ENCODE data around the gene LIN7B.

LIN7B gene

GRCh38 chr19:49133621-49134454 lies 19.7 kb downstream of the LIN7B start:
- H3K79me2 ChIP-seq (ENCODE audit: control insufficient read depth, low read length), result no peaks in the 10 kb centered on the region
- no peaks in the 10 kb centered on the region for H3K27me3 ChIP-seq (ENCODE audit: control insufficient read depth, low read length)
- no peak overlapping the region for H3K27ac ChIP-seq (ENCODE audit: low read depth, low read length)
- no peak overlapping the region for H3K4me2 ChIP-seq (ENCODE audit: low read length)
- H3K9me3 ChIP-seq (ENCODE audit: control insufficient read depth, insufficient read depth, low read length), result no peaks in the 10 kb centered on the region
- no peaks in the 10 kb centered on the region for H3K9me2 ChIP-seq (replicated peaks; ENCODE audit: control insufficient read depth, low read length)
- 0 out of 2 replicates have a peak, but pooled peaks cover 3% of the 10 kb centered on the region for H3F3A ChIP-seq (ENCODE audit: control insufficient read depth, insufficient read depth)
- no peaks in the 10 kb centered on the region for H4K20me1 ChIP-seq (ENCODE audit: control insufficient read depth, insufficient read depth, low read depth, low read length)
- H3K36me3 ChIP-seq (ENCODE audit: control insufficient read depth, low read length), result no peaks in the 10 kb centered on the region
- H3K4me3 ChIP-seq (ENCODE audit: low read length), result no peak overlapping the region
- TF ChIP-seq EZH2phosphoT487 (IDR thresholded peaks at IDR 0.05; ENCODE audit: borderline replicate concordance, low read length), result no peak
- no peak for TF ChIP-seq CTCF (IDR thresholded peaks at IDR 0.05; ENCODE audit: low read depth, low read length, poor library complexity, severe bottlenecking)
- peaks cover 6% of the 10 kb centered on the region for H3K4me1 ChIP-seq (ENCODE audit: control insufficient read depth, low read length)

- H4K20me1 ChIP-seq (ENCODE audit: control insufficient read depth, insufficient read depth, low read depth, low read length), result no peaks in the 10 kb centered on the region
- peaks cover 3% of the 10 kb centered on the region; the same call in 1 of the 2 replicates for H3K4me1 ChIP-seq (ENCODE audit: control insufficient read depth, low read length)
- TF ChIP-seq EZH2phosphoT487 (IDR thresholded peaks at IDR 0.05; ENCODE audit: borderline replicate concordance, low read length) (no peak), CTCF (IDR thresholded peaks at IDR 0.05; ENCODE audit: low read depth, low read length, poor library complexity, severe bottlenecking) (no peak)
- H3F3A ChIP-seq (ENCODE audit: control insufficient read depth, insufficient read depth), result 0 out of 2 replicates have a peak, but pooled peaks cover 3% of the 10 kb centered on the region
- no peak overlapping the region for H3K4me2 ChIP-seq (ENCODE audit: low read length)
- H3K27me3 ChIP-seq (ENCODE audit: control insufficient read depth, low read length), result no peaks in the 10 kb centered on the region
- no peaks in the 10 kb centered on the region for H3K79me2 ChIP-seq (ENCODE audit: control insufficient read depth, low read length)
- no peak overlapping the region for H3K27ac ChIP-seq (ENCODE audit: low read depth, low read length)
- no peaks in the 10 kb centered on the region for H3K36me3 ChIP-seq (ENCODE audit: control insufficient read depth, low read length)
- H3K9me3 ChIP-seq (ENCODE audit: control insufficient read depth, insufficient read depth, low read length), result no peaks in the 10 kb centered on the region
- H3K9me2 ChIP-seq (replicated peaks; ENCODE audit: control insufficient read depth, low read length), result no peaks in the 10 kb centered on the region
- no peak overlapping the region for H3K4me3 ChIP-seq (ENCODE audit: low read length)
Observed at GRCh38 chr19:49135686-49136085, 21.5 kb downstream of the LIN7B start.

- TF ChIP-seq EZH2phosphoT487 (IDR thresholded peaks at IDR 0.05; ENCODE audit: borderline replicate concordance, low read length), result no peak
- no peak for TF ChIP-seq CTCF (IDR thresholded peaks at IDR 0.05; ENCODE audit: low read depth, low read length, poor library complexity, severe bottlenecking)
- H3K4me2 ChIP-seq (ENCODE audit: low read length), result no peak overlapping the region
- no peaks in the 10 kb centered on the region for H3K27me3 ChIP-seq (ENCODE audit: control insufficient read depth, low read length)
- no peaks in the 10 kb centered on the region for H3K9me2 ChIP-seq (replicated peaks; ENCODE audit: control insufficient read depth, low read length)
- H3F3A ChIP-seq (ENCODE audit: control insufficient read depth, insufficient read depth), result 0 out of 2 replicates have a peak, but pooled peaks cover 3% of the 10 kb centered on the region
- H3K9me3 ChIP-seq (ENCODE audit: control insufficient read depth, insufficient read depth, low read length), result no peaks in the 10 kb centered on the region
- H3K27ac ChIP-seq (ENCODE audit: low read depth, low read length), result no peak overlapping the region
- H3K36me3 ChIP-seq (ENCODE audit: control insufficient read depth, low read length), result no peaks in the 10 kb centered on the region
- H3K4me1 ChIP-seq (ENCODE audit: control insufficient read depth, low read length), result peaks cover 3% of the 10 kb centered on the region; the same call in 1 of the 2 replicates
- no peaks in the 10 kb centered on the region for H3K79me2 ChIP-seq (ENCODE audit: control insufficient read depth, low read length)
- no peak overlapping the region for H3K4me3 ChIP-seq (ENCODE audit: low read length)
- H4K20me1 ChIP-seq (ENCODE audit: control insufficient read depth, insufficient read depth, low read depth, low read length), result no peaks in the 10 kb centered on the region
Observed at GRCh38 chr19:49136771-49137171, 22.6 kb downstream of the LIN7B start.

Measured in DOHH2 (cell line).